Hematopoietic multipotent progenitor cell treated with erythropoietin and hydrocortisone succinate and interleukin-3 and kit ligand, for 4 days (in vitro differentiated cells): ENCODE results near the gene VWA3B.

Experiments
- DNase-seq: peaks from one replicate; pipeline ENCODE4 v3.0.0-alpha.2; 2015

VWA3B gene

GRCh38 chr2:98347298-98348065, 260.5 kb downstream of the VWA3B start:
- DNase-seq, result no peak

- peak; percentile 11 for DNase-seq
Observed at GRCh38 chr2:98348066-98348561, 261.1 kb downstream of the VWA3B start.

GRCh38 chr2:98350411-98350810, 263.4 kb downstream of the VWA3B start:
- no peak for DNase-seq

GRCh38 chr2:98355881-98356280, 268.9 kb downstream of the VWA3B start:
- no peak for DNase-seq

GRCh38 chr2:98356729-98357128, 269.8 kb downstream of the VWA3B start:
- DNase-seq, result no peak

GRCh38 chr2:98357849-98358248, 270.9 kb downstream of the VWA3B start:
- DNase-seq, result peak; percentile 28

- no peak for DNase-seq
Observed at GRCh38 chr2:98359986-98360385, 273.0 kb downstream of the VWA3B start.
